GM23338 (cell line): ENCODE results near the gene RTL10. TPM values are rescaled to one million over a fixed set of nuclear protein-coding genes. Genes with fewer than 3 reads are reported as not detected.

Experiments
- ATAC-seq: fragments of 200-7000 bp; cut with Tn5 transposase; 3 replicates; pipeline ENCODE4 v1.9.1; 2020
- DNase-seq: peaks from one replicate; pipeline ENCODE4 v3.0.0-alpha.2; 2015; ENCODE audit warnings: low spot score
- H2AFZ ChIP-seq: fragments of 200-600 bp; sonication (generic); 2 replicates; pipeline ENCODE4 v1.8.0; 2016; ENCODE audit warnings: antibody characterized with exemption, mild to moderate bottlenecking, moderate library complexity
- H3F3A ChIP-seq: fragments of 200-600 bp; sonication (generic); replicated peaks from 2 replicates; pipeline ENCODE4 v1.8.0; 2017; ENCODE audit warnings: antibody characterized with exemption, mixed run types, low read depth
- H3K27ac ChIP-seq: fragments of 200-600 bp; sonication (generic); 2 replicates; pipeline ENCODE4 v1.6.1; 2016; ENCODE audit warnings: low read depth
- H3K27me3 ChIP-seq: fragments of 200-600 bp; sonication (generic); 2 replicates; pipeline ENCODE4 v1.8.0; 2016; ENCODE audit warnings: mild to moderate bottlenecking, mixed run types, moderate library complexity; ENCODE audit not compliant: insufficient read depth
- H3K36me3 ChIP-seq: fragments of 200-600 bp; sonication (generic); 2 replicates; pipeline ENCODE4 v1.8.0; 2016; ENCODE audit warnings: mild to moderate bottlenecking; ENCODE audit not compliant: insufficient read depth
- H3K4me1 ChIP-seq: fragments of 200-600 bp; sonication (generic); 2 replicates; pipeline ENCODE4 v1.8.0; 2016; ENCODE audit warnings: mild to moderate bottlenecking, moderate library complexity; ENCODE audit not compliant: insufficient read depth
- H3K4me2 ChIP-seq: fragments of 200-600 bp; sonication (generic); 2 replicates; pipeline ENCODE4 v1.7.1; 2017; ENCODE audit warnings: mixed run types
- H3K4me3 ChIP-seq: fragments of 200-600 bp; sonication (generic); 2 replicates; pipeline ENCODE4 v1.6.1; 2016; ENCODE audit warnings: mixed run types
- H3K79me2 ChIP-seq: fragments of 200-600 bp; sonication (generic); replicated peaks from 2 replicates; pipeline ENCODE4 v1.8.0; 2017; ENCODE audit warnings: mild to moderate bottlenecking; ENCODE audit not compliant: insufficient read depth
- H3K9me2 ChIP-seq: fragments of 200-600 bp; sonication (generic); 2 replicates; pipeline ENCODE4 v1.8.0; 2017; ENCODE audit not compliant: insufficient read depth
- H4K20me1 ChIP-seq: fragments of 200-600 bp; sonication (generic); replicated peaks from 2 replicates; pipeline ENCODE4 v1.8.0; 2017; ENCODE audit warnings: mild to moderate bottlenecking; ENCODE audit not compliant: insufficient read depth
- H3K27ac Mint-ChIP-seq: 2 replicates; pipeline ENCODE4 v1.8.0; 2020; ENCODE audit warnings: inconsistent platforms, mild to moderate bottlenecking, moderate library complexity, mixed read lengths
- H3K27me3 Mint-ChIP-seq: 3 replicates; pipeline ENCODE4 v1.8.0; 2022; ENCODE audit warnings: low read depth, mild to moderate bottlenecking, moderate library complexity, mixed read lengths, inconsistent platforms; ENCODE audit not compliant: insufficient read depth, poor library complexity
- H3K36me3 Mint-ChIP-seq: 3 replicates; pipeline ENCODE4 v1.8.0; 2021; ENCODE audit warnings: low read depth, mild to moderate bottlenecking, inconsistent platforms, moderate library complexity, mixed read lengths
- H3K4me1 Mint-ChIP-seq: 3 replicates; pipeline ENCODE4 v1.8.0; 2020; ENCODE audit warnings: mild to moderate bottlenecking, inconsistent platforms, mixed read lengths
- H3K4me3 Mint-ChIP-seq: 3 replicates; pipeline ENCODE4 v1.8.0; 2021; ENCODE audit warnings: moderate library complexity, mild to moderate bottlenecking, inconsistent platforms, mixed read lengths
- H3K9me3 Mint-ChIP-seq: 3 replicates; pipeline ENCODE4 v1.8.0; 2020; ENCODE audit warnings: moderate library complexity, mild to moderate bottlenecking, inconsistent platforms, mixed read lengths
- CREB1 ChIP-seq: fragments of 250-450 bp; sonication (Bioruptor Pico); IDR thresholded peaks from 2 replicates; pipeline ENCODE4 v1.5.0; 2020; ENCODE audit warnings: low read depth, mild to moderate bottlenecking, moderate library complexity
- NANOG ChIP-seq: IDR thresholded peaks from 2 replicates; pipeline ENCODE4 v1.6.1; 2016; ENCODE audit warnings: antibody characterized with exemption, borderline replicate concordance
- ZNF114 ChIP-seq: fragments of 250-450 bp; sonication (Bioruptor Pico); IDR thresholded peaks from 2 replicates; pipeline ENCODE4 v1.5.0; 2020; ENCODE audit warnings: mild to moderate bottlenecking, moderate library complexity
- ZNF331 ChIP-seq: fragments of 250-450 bp; sonication (Bioruptor Pico); IDR thresholded peaks from 2 replicates; pipeline ENCODE4 v1.5.0; 2020; ENCODE audit warnings: low read depth, mild to moderate bottlenecking, moderate library complexity
- polyA plus RNA-seq: library from polyadenylated mRNA; unstranded; fragments of >200 nt; fragmentation: Nextera tagmentation; extraction: Ambion mirVana; gene quantifications from 2 replicates; pipeline ENCODE4 v1.2.1, GENCODE V29; 2016
- total RNA-seq: library from RNA; depleted of rRNA; stranded (reverse); fragments of >200 nt; shearing (Covaris generic); gene quantifications from 2 replicates; pipeline ENCODE4 v1.2.3, GENCODE V29; 2014
- TF ChIP-seq, protein P1 (sequence below): fragments of 250-450 bp; sonication (Bioruptor Pico); IDR thresholded peaks from 2 replicates; pipeline ENCODE4 v1.5.0; 2020; ENCODE audit warnings: mild to moderate bottlenecking, moderate library complexity

Gene RTL10
- total and polyA plus RNA-seq, 2 experiments from 2014 or later: 9.4 to 17.4 TPM

DNA sequence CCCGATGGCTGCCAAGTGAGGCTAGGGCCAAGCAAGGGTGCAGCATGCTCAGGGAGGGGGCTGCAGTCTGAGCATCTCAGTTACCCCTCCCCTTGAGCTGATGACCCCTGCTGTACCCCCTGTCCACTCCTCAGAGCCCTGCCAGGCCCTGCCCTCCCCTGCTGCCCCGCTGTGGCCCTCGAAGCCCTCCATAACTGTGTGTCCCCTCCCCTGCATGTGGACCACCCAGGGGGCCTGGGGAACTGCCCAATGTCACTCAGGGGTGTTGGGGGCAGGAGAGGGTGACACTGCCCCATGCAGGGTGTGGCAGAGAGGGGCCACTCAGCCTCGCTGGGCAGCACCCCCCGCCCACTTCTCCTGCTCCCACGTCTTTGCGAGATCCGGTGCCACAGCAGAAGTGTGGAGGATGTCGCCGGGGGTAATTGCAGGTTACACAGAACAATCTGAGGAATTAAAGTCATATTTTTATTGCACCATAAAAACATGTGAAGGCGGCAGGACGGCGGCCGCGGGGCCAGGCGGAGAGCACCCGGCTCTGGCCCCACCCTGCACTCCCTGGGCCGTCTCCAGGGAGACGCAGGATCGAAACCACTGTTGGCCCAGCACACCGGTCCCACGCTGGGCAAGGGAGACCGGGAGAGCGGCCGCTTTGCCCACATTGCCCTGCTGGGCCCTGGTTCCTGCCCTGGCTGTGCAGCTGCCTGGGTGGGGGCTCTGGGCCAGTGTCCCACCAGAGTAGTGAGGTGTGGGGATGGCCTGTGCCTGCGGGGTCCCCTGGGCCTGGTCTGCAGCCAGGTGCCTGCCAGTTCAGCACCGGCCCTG, 18.7 kb upstream of the RTL10 start (continued):
- TF ChIP-seq, protein P1, sequence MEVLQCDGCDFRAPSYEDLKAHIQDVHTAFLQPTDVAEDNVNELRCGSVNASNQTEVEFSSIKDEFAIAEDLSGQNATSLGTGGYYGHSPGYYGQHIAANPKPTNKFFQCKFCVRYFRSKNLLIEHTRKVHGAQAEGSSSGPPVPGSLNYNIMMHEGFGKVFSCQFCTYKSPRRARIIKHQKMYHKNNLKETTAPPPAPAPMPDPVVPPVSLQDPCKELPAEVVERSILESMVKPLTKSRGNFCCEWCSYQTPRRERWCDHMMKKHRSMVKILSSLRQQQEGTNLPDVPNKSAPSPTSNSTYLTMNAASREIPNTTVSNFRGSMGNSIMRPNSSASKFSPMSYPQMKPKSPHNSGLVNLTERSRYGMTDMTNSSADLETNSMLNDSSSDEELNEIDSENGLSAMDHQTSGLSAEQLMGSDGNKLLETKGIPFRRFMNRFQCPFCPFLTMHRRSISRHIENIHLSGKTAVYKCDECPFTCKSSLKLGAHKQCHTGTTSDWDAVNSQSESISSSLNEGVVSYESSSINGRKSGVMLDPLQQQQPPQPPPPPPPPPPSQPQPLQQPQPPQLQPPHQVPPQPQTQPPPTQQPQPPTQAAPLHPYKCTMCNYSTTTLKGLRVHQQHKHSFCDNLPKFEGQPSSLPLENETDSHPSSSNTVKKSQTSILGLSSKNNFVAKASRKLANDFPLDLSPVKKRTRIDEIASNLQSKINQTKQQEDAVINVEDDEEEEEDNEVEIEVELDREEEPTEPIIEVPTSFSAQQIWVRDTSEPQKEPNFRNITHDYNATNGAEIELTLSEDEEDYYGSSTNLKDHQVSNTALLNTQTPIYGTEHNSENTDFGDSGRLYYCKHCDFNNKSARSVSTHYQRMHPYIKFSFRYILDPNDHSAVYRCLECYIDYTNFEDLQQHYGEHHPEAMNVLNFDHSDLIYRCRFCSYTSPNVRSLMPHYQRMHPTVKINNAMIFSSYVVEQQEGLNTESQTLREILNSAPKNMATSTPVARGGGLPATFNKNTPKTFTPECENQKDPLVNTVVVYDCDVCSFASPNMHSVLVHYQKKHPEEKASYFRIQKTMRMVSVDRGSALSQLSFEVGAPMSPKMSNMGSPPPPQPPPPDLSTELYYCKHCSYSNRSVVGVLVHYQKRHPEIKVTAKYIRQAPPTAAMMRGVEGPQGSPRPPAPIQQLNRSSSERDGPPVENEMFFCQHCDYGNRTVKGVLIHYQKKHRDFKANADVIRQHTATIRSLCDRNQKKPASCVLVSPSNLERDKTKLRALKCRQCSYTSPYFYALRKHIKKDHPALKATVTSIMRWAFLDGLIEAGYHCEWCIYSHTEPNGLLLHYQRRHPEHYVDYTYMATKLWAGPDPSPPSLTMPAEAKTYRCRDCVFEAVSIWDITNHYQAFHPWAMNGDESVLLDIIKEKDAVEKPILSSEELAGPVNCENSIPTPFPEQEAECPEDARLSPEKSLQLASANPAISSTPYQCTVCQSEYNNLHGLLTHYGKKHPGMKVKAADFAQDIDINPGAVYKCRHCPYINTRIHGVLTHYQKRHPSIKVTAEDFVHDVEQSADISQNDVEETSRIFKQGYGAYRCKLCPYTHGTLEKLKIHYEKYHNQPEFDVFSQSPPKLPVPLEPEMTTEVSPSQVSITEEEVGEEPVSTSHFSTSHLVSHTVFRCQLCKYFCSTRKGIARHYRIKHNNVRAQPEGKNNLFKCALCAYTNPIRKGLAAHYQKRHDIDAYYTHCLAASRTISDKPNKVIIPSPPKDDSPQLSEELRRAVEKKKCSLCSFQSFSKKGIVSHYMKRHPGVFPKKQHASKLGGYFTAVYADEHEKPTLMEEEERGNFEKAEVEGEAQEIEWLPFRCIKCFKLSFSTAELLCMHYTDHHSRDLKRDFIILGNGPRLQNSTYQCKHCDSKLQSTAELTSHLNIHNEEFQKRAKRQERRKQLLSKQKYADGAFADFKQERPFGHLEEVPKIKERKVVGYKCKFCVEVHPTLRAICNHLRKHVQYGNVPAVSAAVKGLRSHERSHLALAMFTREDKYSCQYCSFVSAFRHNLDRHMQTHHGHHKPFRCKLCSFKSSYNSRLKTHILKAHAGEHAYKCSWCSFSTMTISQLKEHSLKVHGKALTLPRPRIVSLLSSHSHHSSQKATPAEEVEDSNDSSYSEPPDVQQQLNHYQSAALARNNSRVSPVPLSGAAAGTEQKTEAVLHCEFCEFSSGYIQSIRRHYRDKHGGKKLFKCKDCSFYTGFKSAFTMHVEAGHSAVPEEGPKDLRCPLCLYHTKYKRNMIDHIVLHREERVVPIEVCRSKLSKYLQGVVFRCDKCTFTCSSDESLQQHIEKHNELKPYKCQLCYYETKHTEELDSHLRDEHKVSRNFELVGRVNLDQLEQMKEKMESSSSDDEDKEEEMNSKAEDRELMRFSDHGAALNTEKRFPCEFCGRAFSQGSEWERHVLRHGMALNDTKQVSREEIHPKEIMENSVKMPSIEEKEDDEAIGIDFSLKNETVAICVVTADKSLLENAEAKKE (CRISPR knock-in tag): no peak
- TF ChIP-seq CREB1 (CRISPR knock-in tag): no peak

DNA sequence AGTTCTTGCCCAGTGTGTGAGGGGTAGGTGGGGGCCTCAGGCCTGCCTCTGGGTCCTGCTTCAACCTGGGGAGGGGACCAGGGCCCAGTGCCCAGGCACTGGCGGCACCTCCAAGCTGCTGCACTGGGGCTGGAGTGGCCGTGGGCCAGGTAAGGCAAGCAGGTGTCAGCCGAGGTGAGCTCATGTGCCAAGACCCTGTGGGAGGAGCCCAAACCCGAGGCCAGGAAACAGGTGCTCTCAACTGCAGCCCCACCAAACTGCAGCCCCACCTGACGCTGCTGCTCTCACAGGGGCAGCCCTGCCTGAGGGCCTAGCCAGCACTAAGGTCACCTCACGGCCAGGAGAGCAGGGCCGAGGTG, 18.1 kb upstream of the RTL10 start:
- ATAC-seq: peak; percentile 4; the same call in 1 of the 3 replicates
- no peak for DNase-seq
- no peak overlapping the region for H3K27ac Mint-ChIP-seq

More for the DNA sequence above, 18.1 kb upstream of the RTL10 start:
- no peak for TF ChIP-seq NANOG
- no peak for TF ChIP-seq ZNF331 (CRISPR knock-in tag)
- TF ChIP-seq ZNF114 (CRISPR knock-in tag): no peak
- Histone ChIP-seq H3K4me1 (no peaks in the 10 kb centered on the region), H4K20me1 (no peaks in the 10 kb centered on the region), H3F3A (no peaks in the 10 kb centered on the region), H3K27ac (no peak overlapping the region), H3K36me3 (no peaks in the 10 kb centered on the region), H3K9me2 (no peaks in the 10 kb centered on the region), H3K79me2 (no peaks in the 10 kb centered on the region), H3K27me3 (no peaks in the 10 kb centered on the region), H2AFZ (no peak overlapping the region), H3K4me3 (no peak overlapping the region), H3K4me2 (no peak overlapping the region)
- Mint-ChIP-seq H3K36me3 (no peaks in the 10 kb centered on the region), H3K4me1 (peaks cover 15% of the 10 kb centered on the region), H3K9me3 (no peaks in the 10 kb centered on the region), H3K27me3 (peaks cover 11% of the 10 kb centered on the region), H3K4me3 (no peak overlapping the region)
